Panc1 (cell line): ENCODE results near the gene ANO6.

Experiments
- POLR2AphosphoS5 ChIP-seq: IDR thresholded peaks from 2 replicates; pipeline ENCODE4 v1.6.1; 2012; ENCODE audit warnings: mild to moderate bottlenecking, low read depth, low read length, moderate library complexity
- TCF7L2 ChIP-seq: IDR thresholded peaks from 2 replicates; pipeline ENCODE4 v1.6.1; 2011; ENCODE audit warnings: mild to moderate bottlenecking, low read depth, low read length, inconsistent platforms
- TF ChIP-seq, protein P1 (sequence below): fragments of 450-650 bp; IDR thresholded peaks from 2 replicates; pipeline ENCODE4 v1.5.1; 2017; ENCODE audit warnings: mild to moderate bottlenecking

DNA sequence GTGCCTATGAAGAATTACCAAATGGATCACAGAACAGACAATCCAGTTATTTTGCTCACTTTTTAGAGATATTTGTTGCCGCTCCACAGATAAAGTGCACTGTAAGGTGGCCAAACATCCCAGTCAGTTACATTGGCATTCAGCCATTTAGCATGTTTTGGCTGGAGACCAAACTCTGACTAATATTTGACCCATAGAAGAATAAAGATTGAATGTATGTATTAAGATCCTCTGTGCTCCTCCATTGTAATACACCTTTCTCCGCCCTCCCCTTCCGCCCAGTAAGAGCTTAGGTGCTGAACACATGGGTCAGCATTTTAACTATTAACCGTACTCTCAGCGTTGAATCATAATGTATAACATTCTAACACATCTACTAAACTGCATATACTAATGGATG, 163.4 kb downstream of the ANO6 start:
- TF ChIP-seq POLR2AphosphoS5 (no peak), TCF7L2 (no peak)
- TF ChIP-seq, protein P1, sequence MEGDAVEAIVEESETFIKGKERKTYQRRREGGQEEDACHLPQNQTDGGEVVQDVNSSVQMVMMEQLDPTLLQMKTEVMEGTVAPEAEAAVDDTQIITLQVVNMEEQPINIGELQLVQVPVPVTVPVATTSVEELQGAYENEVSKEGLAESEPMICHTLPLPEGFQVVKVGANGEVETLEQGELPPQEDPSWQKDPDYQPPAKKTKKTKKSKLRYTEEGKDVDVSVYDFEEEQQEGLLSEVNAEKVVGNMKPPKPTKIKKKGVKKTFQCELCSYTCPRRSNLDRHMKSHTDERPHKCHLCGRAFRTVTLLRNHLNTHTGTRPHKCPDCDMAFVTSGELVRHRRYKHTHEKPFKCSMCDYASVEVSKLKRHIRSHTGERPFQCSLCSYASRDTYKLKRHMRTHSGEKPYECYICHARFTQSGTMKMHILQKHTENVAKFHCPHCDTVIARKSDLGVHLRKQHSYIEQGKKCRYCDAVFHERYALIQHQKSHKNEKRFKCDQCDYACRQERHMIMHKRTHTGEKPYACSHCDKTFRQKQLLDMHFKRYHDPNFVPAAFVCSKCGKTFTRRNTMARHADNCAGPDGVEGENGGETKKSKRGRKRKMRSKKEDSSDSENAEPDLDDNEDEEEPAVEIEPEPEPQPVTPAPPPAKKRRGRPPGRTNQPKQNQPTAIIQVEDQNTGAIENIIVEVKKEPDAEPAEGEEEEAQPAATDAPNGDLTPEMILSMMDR = no peak
